Thyroid gland (tissue), 4 donors: ENCODE results near the gene UBR4. TPM values are rescaled to one million over a fixed set of nuclear protein-coding genes. Genes with fewer than 3 reads are reported as not detected.

Experiments
- DNase-seq, 2 donors: peaks; one replicate each; pipeline ENCODE4 v3.0.0-alpha.2; 2019
- H3K27ac ChIP-seq, 3 donors: fragments of 200-600 bp; sonication (generic); 1 replicate in 2 of 3; 2 replicates in 1 of 3; pipeline ENCODE4 v1.5.1; 2016 to 2019; ENCODE audit warnings: mild to moderate bottlenecking in 1 of 3, moderate library complexity in 1 of 3
- H3K27me3 ChIP-seq: fragments of 200-600 bp; sonication (generic); one replicate; pipeline ENCODE4 v1.5.1; 2019
- H3K36me3 ChIP-seq, 2 donors: fragments of 200-600 bp; sonication (generic); one replicate each; pipeline ENCODE4 v1.5.1; 2016 to 2019
- H3K4me1 ChIP-seq, 2 donors: fragments of 200-600 bp; sonication (generic); one replicate each; pipeline ENCODE4 v1.5.1; 2017 to 2019
- H3K4me3 ChIP-seq, 3 donors: fragments of 200-600 bp; sonication (generic); replicated peaks in 1 of 3; 1 replicate in 2 of 3; 2 replicates in 1 of 3; pipeline ENCODE4 v1.5.1; 2016; ENCODE audit warnings: mild to moderate bottlenecking in 1 of 3
- H3K9me3 ChIP-seq: fragments of 200-600 bp; sonication (generic); one replicate; pipeline ENCODE4 v1.5.1; 2017
- CTCF ChIP-seq, 6 experiments: fragments of 200-600 bp in 3 of 6; fragments of 450-650 bp in 3 of 6; sonication (generic) in 3 of 6; IDR thresholded peaks; one replicate each; pipeline ENCODE4 v1.5.1; 2016 to 2019; ENCODE audit warnings: antibody characterized with exemption in 6 of 6, mild to moderate bottlenecking in 2 of 6, inconsistent platforms in 1 of 6, moderate library complexity in 1 of 6
- POLR2A ChIP-seq, 2 donors: fragments of 450-650 bp; IDR thresholded peaks; one replicate each; pipeline ENCODE4 v1.6.1; 2017; ENCODE audit warnings: antibody characterized with exemption in 2 of 2, mild to moderate bottlenecking in 2 of 2, moderate library complexity in 1 of 2
- WGBS, 2 donors: methylation state at CpG; one replicate each; pipeline ENCODE4 v1.1.5; 2017; 5-methylcytosine and 5-hydroxymethylcytosine counted together
- intact Hi-C: fragments of 100-400 bp; cut with DNase I; formaldehyde crosslinking; loops from one replicate; pipeline ENCODE4 v1.15.1; 2023
- total RNA-seq, 4 donors: library from RNA; depleted of rRNA; stranded (reverse); fragments of >200 nt; gene quantifications; one replicate each; pipeline ENCODE4 v1.2.3, GENCODE V29; 2016

Gene UBR4
- total RNA-seq, 4 donors from 2014 or later, result 110 to 221 (median 160) TPM

- Histone ChIP-seq H3K27me3 (no peaks in the 10 kb centered on the region), H3K4me3 (no peak overlapping the region), H3K9me3 (no peaks in the 10 kb centered on the region), H3K4me1 (no peaks in the 10 kb centered on the region), H3K36me3 (peaks cover 87 to 100% of the 10 kb centered on the region in 2 donors), H3K27ac (no peak overlapping the region)
- DNase-seq, result no peak
- WGBS, 2 donors, result 96 to 99% methylated on average over 7 of the region's 7 CpGs
- intact Hi-C loops, result no loop called here
- TF ChIP-seq POLR2A (IDR thresholded peaks at IDR 0.05) (no peak), CTCF (IDR thresholded peaks at IDR 0.05) (no peak)
These were observed 90.0 kb downstream of the UBR4 start for GRCh38 chr1:19120070-19120469.

DNA sequence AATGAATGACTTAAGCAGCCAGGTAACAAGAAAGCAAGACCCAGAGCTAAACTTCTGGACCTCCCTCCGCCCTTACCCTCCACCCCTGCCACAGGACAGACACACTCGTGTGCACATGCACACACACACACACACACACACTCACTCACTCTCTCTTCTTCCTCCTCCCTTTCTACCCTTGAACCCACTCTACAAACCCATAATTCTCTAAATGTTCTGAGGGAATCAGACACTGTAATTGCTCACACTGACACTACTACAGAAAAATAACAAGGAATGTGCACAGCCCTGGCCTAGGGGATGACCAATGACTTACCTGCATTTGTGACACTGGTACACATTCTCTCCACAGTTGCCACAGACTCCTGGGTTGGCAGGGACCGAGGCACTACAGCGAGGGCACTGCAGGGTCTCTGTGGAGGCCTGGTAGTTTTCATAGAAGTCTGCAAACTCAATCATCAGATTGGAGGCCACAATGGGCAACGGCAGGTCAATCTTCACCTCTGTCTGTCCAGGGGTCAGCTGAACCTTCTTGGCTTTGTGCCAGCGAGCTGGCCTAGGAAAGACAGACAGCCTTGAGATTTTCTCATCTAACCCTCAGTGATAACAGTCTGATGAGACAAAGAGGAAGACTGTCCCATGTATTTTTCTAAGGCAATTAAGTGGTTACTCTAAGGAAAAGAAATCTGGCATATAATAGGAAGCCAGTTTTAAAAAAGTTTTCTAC lies 94.8 kb downstream of the UBR4 start:
- H3K27me3 ChIP-seq, result no peaks in the 10 kb centered on the region
- H3K9me3 ChIP-seq, result no peaks in the 10 kb centered on the region
- no peak for DNase-seq
- TF ChIP-seq CTCF (IDR thresholded peaks at IDR 0.05) (no peak), POLR2A (IDR thresholded peaks at IDR 0.05) (no peak)
- WGBS, 2 donors, result 79 to 87% methylated on average over 6 of the region's 6 CpGs
- peaks cover 91 to 98% of the 10 kb centered on the region in 2 donors for H3K36me3 ChIP-seq
- intact Hi-C loops, result no loop called here
- H3K4me3 ChIP-seq, result no peak overlapping the region
- no peaks in the 10 kb centered on the region for H3K4me1 ChIP-seq
- no peak overlapping the region for H3K27ac ChIP-seq

- TF ChIP-seq CTCF (IDR thresholded peaks at IDR 0.05) (peak in 5 of 6 experiments; percentile 20 to 68 (median 54)), POLR2A (IDR thresholded peaks at IDR 0.05) (no peak)
- intact Hi-C loops, result no loop called here
- H3K9me3 ChIP-seq, result no peaks in the 10 kb centered on the region
- H3K4me1 ChIP-seq, result no peaks in the 10 kb centered on the region
- no peaks in the 10 kb centered on the region for H3K27me3 ChIP-seq
- DNase-seq, result peak; percentile 69 to 70
- peaks cover 92 to 98% of the 10 kb centered on the region in 2 donors for H3K36me3 ChIP-seq
- no peak overlapping the region for H3K27ac ChIP-seq
- WGBS, 2 donors, result 65 to 75% methylated on average over 4 of the region's 4 CpGs
- H3K4me3 ChIP-seq, result no peak overlapping the region
These were observed 96.4 kb downstream of the UBR4 start for GRCh38 chr1:19113697-19114092.

DNA sequence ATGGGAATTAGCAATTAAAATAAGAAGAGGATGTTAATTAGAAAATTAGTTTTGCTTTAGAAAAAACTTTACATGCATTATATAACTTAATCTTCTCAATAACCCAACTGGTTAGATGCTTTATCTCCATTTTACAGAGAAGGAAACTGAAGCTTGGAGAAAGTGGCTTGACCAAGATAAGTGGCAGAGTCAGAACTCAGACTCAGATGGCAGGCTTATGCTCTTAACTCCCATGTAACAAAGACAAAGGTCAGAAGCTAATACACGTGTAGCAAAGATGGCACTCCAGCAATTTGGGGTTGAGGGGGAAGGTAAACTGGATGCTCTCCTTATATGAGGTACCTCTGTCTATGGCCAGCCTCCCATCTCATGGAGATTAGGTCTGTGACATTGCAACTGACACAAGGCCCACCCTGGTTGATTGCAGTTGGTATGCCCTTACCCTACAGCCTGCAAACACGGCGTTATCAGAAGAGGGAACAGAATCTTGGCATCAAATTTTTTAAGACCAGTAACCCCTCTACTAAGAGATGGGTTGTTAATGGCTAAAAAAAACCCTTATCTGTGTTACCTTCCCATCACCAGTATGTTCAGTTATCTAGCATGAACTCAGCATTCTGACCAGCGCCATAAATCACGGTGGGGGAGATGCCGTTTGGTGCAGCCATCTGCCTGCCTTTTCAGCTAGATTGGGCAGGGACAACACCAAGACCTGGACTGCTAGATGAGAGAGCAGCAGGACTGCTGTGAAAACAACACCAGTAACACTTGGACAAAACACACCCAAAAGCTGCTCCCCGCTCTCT lies 97.0 kb downstream of the UBR4 start:
- 72 to 73% methylated on average over 7 of the region's 7 CpGs for WGBS, 2 donors
- TF ChIP-seq CTCF (IDR thresholded peaks at IDR 0.05) (no peak), POLR2A (IDR thresholded peaks at IDR 0.05) (no peak)
- intact Hi-C loops, result no loop called here
- H3K4me1 ChIP-seq, result no peaks in the 10 kb centered on the region
- no peak overlapping the region for H3K4me3 ChIP-seq
- DNase-seq, result no peak
- no peaks in the 10 kb centered on the region for H3K27me3 ChIP-seq
- no peak overlapping the region for H3K27ac ChIP-seq
- H3K36me3 ChIP-seq, result peaks cover 94 to 97% of the 10 kb centered on the region in 2 donors
- no peaks in the 10 kb centered on the region for H3K9me3 ChIP-seq
